ENCODE results near the gene FAM168B. TPM values are rescaled to one million over a fixed set of nuclear protein-coding genes. Genes with fewer than 3 reads are reported as not detected.

The FAM168B gene
- total and polyA plus RNA-seq, 2 of the 13 experiments (the other 11 are each of a cell fraction or from before 2014, with no cell fraction given): 64.5 to 113 TPM

GRCh38 chr2:131122496-131122895, 29.2 kb upstream of the FAM168B start:
- Histone ChIP-seq H3K79me2 (ENCODE audit: insufficient read depth, low read length) (peaks cover 62% of the 10 kb centered on the region), H3K36me3 (replicated peaks in 1 of 2; ENCODE audit: control insufficient read depth in 1 of 2, insufficient read depth in 2 of 2, low read length in 2 of 2) (peaks cover 17 to 47% of the 10 kb centered on the region in 2 experiments), H3K9me3 (ENCODE audit: low read length) (no peaks in the 10 kb centered on the region), H3K4me2 (ENCODE audit: low read depth, low read length) (no peak overlapping the region), H3K27ac (ENCODE audit: extremely low read length, insufficient read depth, low read length) (no peak overlapping the region), H3K4me1 (ENCODE audit: insufficient read depth, low read length) (peaks cover 7% of the 10 kb centered on the region), H2AFZ (ENCODE audit: low read length) (no peak overlapping the region), H3K27me3 (ENCODE audit: control insufficient read depth in 1 of 2, insufficient read depth in 2 of 2, low read length in 2 of 2) (no peaks in the 10 kb centered on the region), H3K9ac (ENCODE audit: insufficient read depth, low read depth, low read length) (no peak overlapping the region), H3K4me3 (replicated peaks in 1 of 3; ENCODE audit: insufficient read depth in 1 of 3, low read depth in 2 of 3, low read length in 3 of 3) (no peak overlapping the region), H4K20me1 (ENCODE audit: insufficient read depth, low read length) (peaks cover 34% of the 10 kb centered on the region; the same call in 1 of the 2 replicates)
- ATAC-seq: no peak
- POLR2A ChIA-PET: no interaction called here
- no peak for DNase-seq (ENCODE audit: low spot score)
- no peak for FAIRE-seq
- WGBS (ENCODE audit: low lambda C conversion rate): 96% methylated on average over 4 of the region's 4 CpGs
- CTCF ChIA-PET (ENCODE audit: low intra/inter-chr PET ratio, low total read pairs): no interaction called here
- intact Hi-C loops (cut with micrococcal nuclease; ENCODE audit: unreplicated experiment): no loop called here
- no TSS peak for BruUV-seq (replicated peaks)
- in situ Hi-C loops (cut with HindIII; ENCODE audit: extremely low pct_ligation_motif_present, low pct_unique_long_range_greater_than_20kb): no loop called here
- TF ChIP-seq HNRNPK (IDR thresholded peaks at IDR 0.05; ENCODE audit: low read depth, low read length, poor library complexity, severe bottlenecking) (no peak), MLXIP (CRISPR knock-in tag; IDR thresholded peaks at IDR 0.05; ENCODE audit: borderline replicate concordance) (no peak), CBX5 (CRISPR knock-in tag; IDR thresholded peaks at IDR 0.05; ENCODE audit: borderline replicate concordance) (no peak), YEATS4 (CRISPR knock-in tag; IDR thresholded peaks at IDR 0.05; ENCODE audit: borderline replicate concordance) (no peak), DPF2 (CRISPR knock-in tag; IDR thresholded peaks at IDR 0.05; ENCODE audit: borderline replicate concordance, low read depth) (no peak), PCBP2 (optimal IDR thresholded peaks at IDR 0.05; ENCODE audit: low read depth, low read length, poor library complexity, severe bottlenecking) (no peak), GFI1 (CRISPR knock-in tag; IDR thresholded peaks at IDR 0.05; ENCODE audit: borderline replicate concordance) (no peak), ZBTB46 (CRISPR knock-in tag; IDR thresholded peaks at IDR 0.05; ENCODE audit: borderline replicate concordance) (no peak), SATB2 (CRISPR knock-in tag; IDR thresholded peaks at IDR 0.05) (no peak), ZNF292 (CRISPR knock-in tag; IDR thresholded peaks at IDR 0.05; ENCODE audit: borderline replicate concordance, low read depth) (no peak), DMTF1 (CRISPR knock-in tag; IDR thresholded peaks at IDR 0.05) (no peak), SNRNP70 (IDR thresholded peaks at IDR 0.05; ENCODE audit: low read depth, low read length) (no peak), CAMTA2 (CRISPR knock-in tag; IDR thresholded peaks at IDR 0.05; ENCODE audit: borderline replicate concordance) (no peak), ELK4 (CRISPR knock-in tag; IDR thresholded peaks at IDR 0.05; ENCODE audit: borderline replicate concordance) (no peak), SOX6 (IDR thresholded peaks at IDR 0.05) (no peak), SOX6 (CRISPR knock-in tag; IDR thresholded peaks at IDR 0.05) (no peak), GTF3A (CRISPR knock-in tag; conservative IDR thresholded peaks at IDR 0.05) (no peak)

Data from HepG2 (cell line).